Measurements from ENCODE around the gene RPS6KB2.

DNA sequence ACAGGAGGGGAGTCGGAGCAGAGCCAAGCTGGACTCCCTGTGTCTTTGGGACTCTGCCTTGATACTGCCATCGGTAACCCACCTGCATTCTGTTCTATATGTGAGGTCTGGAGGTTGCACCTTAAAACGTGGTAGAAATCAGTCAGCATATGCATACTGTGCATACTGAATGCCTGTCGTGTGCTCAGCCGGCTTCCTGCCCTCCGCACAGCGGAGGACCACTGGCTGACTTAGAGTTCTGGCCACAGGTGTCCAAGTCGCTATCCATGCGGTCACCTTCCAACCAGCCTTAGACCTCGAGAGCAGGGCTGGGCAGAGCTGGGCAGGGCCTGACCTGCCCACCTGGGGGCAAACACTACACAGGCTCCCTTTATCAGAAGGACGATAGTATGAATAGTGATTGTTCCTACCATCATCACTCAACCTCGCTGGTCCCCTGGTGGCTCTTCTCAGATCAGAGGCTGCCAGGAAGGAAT lies 20.6 kb upstream of the RPS6KB2 start:
- TF ChIP-seq CBX2 (IDR thresholded peaks at IDR 0.05; ENCODE audit: insufficient read depth, low read length, poor library complexity, severe bottlenecking) (no peak), CTCF (IDR thresholded peaks at IDR 0.05 in 2 of 3, conservative IDR thresholded peaks at IDR 0.05 in 1 of 3; ENCODE audit: insufficient read depth in 2 of 3, low read depth in 1 of 3, low read length in 3 of 3) (no peak)

Measured in K562 (cell line).